Natural killer cell (primary cell): ENCODE data around the gene KLHL13. TPM values are rescaled to one million over a fixed set of nuclear protein-coding genes. Genes with fewer than 3 reads are reported as not detected.

ENCODE experiments used
- ATAC-seq, 3 donors: fragments of 150-1000 bp in 2 of 3; fragments of 200-7000 bp in 1 of 3; cut with Tn5 transposase; 1 replicate in 1 of 3; 2 replicates in 2 of 3; pipeline ENCODE4 v1.10.0; 2021; ENCODE audit warnings: mild to moderate bottlenecking in 2 of 3, moderate library complexity in 2 of 3
- DNase-seq, 2 donors: peaks; one replicate each; pipeline versions ENCODE4 v3.0.0 to v3.0.0-alpha.2; 2013 to 2021; ENCODE audit warnings: mixed read lengths in 1 of 2
- H3K27ac ChIP-seq: one replicate; pipeline ENCODE4 v1.5.1; 2013; ENCODE audit warnings: mild to moderate bottlenecking, low read length
- H3K27me3 ChIP-seq: one replicate; pipeline ENCODE4 v1.6.1; 2013; ENCODE audit warnings: low read length; ENCODE audit not compliant: control insufficient read depth, insufficient read depth
- H3K36me3 ChIP-seq: one replicate; pipeline ENCODE4 v1.6.1; 2013; ENCODE audit warnings: low read length; ENCODE audit not compliant: control insufficient read depth, insufficient read depth
- H3K4me1 ChIP-seq: one replicate; pipeline ENCODE4 v1.6.1; 2013; ENCODE audit warnings: low read length; ENCODE audit not compliant: control insufficient read depth, insufficient read depth
- H3K4me3 ChIP-seq: one replicate; pipeline ENCODE4 v1.5.1; 2013; ENCODE audit warnings: low read length
- H3K9me3 ChIP-seq: one replicate; pipeline ENCODE4 v1.6.1; 2013; ENCODE audit warnings: low read length; ENCODE audit not compliant: control insufficient read depth, insufficient read depth
- H3K27ac Mint-ChIP-seq, 2 donors: one replicate each; pipeline ENCODE4 v1.8.0; 2022; ENCODE audit warnings: mild to moderate bottlenecking in 2 of 2, mixed read lengths in 2 of 2, moderate library complexity in 1 of 2
- H3K27me3 Mint-ChIP-seq, 2 donors: one replicate each; pipeline ENCODE4 v1.8.0; 2022; ENCODE audit warnings: low read depth in 2 of 2, mixed read lengths in 2 of 2
- H3K36me3 Mint-ChIP-seq: one replicate; pipeline ENCODE4 v1.8.0; 2022; ENCODE audit warnings: mixed read lengths
- H3K4me1 Mint-ChIP-seq, 2 donors: one replicate each; pipeline ENCODE4 v1.8.0; 2022; ENCODE audit warnings: mixed read lengths in 2 of 2
- H3K4me3 Mint-ChIP-seq: one replicate; pipeline ENCODE4 v1.8.0; 2022; ENCODE audit warnings: mild to moderate bottlenecking, moderate library complexity, mixed read lengths
- H3K9me3 Mint-ChIP-seq, 2 donors: one replicate each; pipeline ENCODE4 v1.8.0; 2022; ENCODE audit warnings: mixed read lengths in 2 of 2
- WGBS: methylation state at CpG from one replicate; pipeline ENCODE4 v1.1.7; 2013; ENCODE audit warnings: missing lambda C conversion rate; ENCODE audit not compliant: insufficient coverage; 5-methylcytosine and 5-hydroxymethylcytosine counted together
- intact Hi-C: fragments of 100-400 bp; cut with micrococcal nuclease; formaldehyde crosslinking; loops from one replicate; pipeline ENCODE4 v1.14.2; 2022
- total RNA-seq, 4 donors: library from RNA; stranded (reverse); fragments of 120-200 nt in 1 of 4; gene quantifications; one replicate each; pipeline versions ENCODE4 v1.2.3 to v1.2.4, GENCODE V29; 2013 to 2022
- TF ChIP-seq, protein P1 (sequence below): fragments of 200-600 bp; IDR thresholded peaks from one replicate; pipeline ENCODE4 v1.8.0; 2022; ENCODE audit warnings: antibody characterized with exemption

KLHL13 gene
- total RNA-seq, 3 donors from 2014 or later (not counting 1 experiment from before 2014, with no cell fraction given), result 0.11 to 0.73 (median 0.16) TPM

GRCh38 chrX:118038614-118039365, 77.8 kb downstream of the KLHL13 start:
- intact Hi-C loops, result no loop called here
- WGBS, result 89% methylated on average over 2 of the region's 3 CpGs
- no peak overlapping the region for H3K4me3 ChIP-seq
- DNase-seq (no peak), ATAC-seq (no peak)
- no peaks in the 10 kb centered on the region for H3K9me3 ChIP-seq
- TF ChIP-seq, protein P1, sequence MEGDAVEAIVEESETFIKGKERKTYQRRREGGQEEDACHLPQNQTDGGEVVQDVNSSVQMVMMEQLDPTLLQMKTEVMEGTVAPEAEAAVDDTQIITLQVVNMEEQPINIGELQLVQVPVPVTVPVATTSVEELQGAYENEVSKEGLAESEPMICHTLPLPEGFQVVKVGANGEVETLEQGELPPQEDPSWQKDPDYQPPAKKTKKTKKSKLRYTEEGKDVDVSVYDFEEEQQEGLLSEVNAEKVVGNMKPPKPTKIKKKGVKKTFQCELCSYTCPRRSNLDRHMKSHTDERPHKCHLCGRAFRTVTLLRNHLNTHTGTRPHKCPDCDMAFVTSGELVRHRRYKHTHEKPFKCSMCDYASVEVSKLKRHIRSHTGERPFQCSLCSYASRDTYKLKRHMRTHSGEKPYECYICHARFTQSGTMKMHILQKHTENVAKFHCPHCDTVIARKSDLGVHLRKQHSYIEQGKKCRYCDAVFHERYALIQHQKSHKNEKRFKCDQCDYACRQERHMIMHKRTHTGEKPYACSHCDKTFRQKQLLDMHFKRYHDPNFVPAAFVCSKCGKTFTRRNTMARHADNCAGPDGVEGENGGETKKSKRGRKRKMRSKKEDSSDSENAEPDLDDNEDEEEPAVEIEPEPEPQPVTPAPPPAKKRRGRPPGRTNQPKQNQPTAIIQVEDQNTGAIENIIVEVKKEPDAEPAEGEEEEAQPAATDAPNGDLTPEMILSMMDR, result no peak
- H3K27ac ChIP-seq, result no peak overlapping the region
- no peaks in the 10 kb centered on the region for H3K27me3 ChIP-seq
- Mint-ChIP-seq H3K27ac (no peak overlapping the region), H3K36me3 (no peaks in the 10 kb centered on the region), H3K9me3 (peaks cover 3% of the 10 kb centered on the region in 2 donors), H3K4me1 (no peaks in the 10 kb centered on the region), H3K4me3 (no peak overlapping the region), H3K27me3 (no peaks in the 10 kb centered on the region)
- H3K36me3 ChIP-seq, result no peaks in the 10 kb centered on the region
- peaks cover 8% of the 10 kb centered on the region for H3K4me1 ChIP-seq

GRCh38 chrX:118026631-118027030, 90.0 kb downstream of the KLHL13 start:
- Mint-ChIP-seq H3K36me3 (no peaks in the 10 kb centered on the region), H3K27me3 (no peaks in the 10 kb centered on the region), H3K4me3 (no peak overlapping the region), H3K9me3 (peaks cover 2 to 5% of the 10 kb centered on the region in 2 donors), H3K4me1 (no peaks in the 10 kb centered on the region), H3K27ac (no peak overlapping the region)
- intact Hi-C loops, result no loop called here
- Histone ChIP-seq H3K27ac (no peak overlapping the region), H3K4me3 (no peak overlapping the region), H3K4me1 (no peaks in the 10 kb centered on the region), H3K36me3 (no peaks in the 10 kb centered on the region), H3K9me3 (no peaks in the 10 kb centered on the region), H3K27me3 (no peaks in the 10 kb centered on the region)
- ATAC-seq (no peak), DNase-seq (no peak)
- WGBS, result 80% methylated on average over 1 of the region's 1 CpG
- TF ChIP-seq, protein P1, result no peak

- TF ChIP-seq, protein P1, result no peak
- H3K27me3 Mint-ChIP-seq, result no peaks in the 10 kb centered on the region
- H3K4me3 ChIP-seq, result no peak overlapping the region
- no peak overlapping the region for H3K4me3 Mint-ChIP-seq
- H3K36me3 Mint-ChIP-seq, result no peaks in the 10 kb centered on the region
- DNase-seq (no peak), ATAC-seq (no peak)
- H3K36me3 ChIP-seq, result no peaks in the 10 kb centered on the region
- no peaks in the 10 kb centered on the region for H3K9me3 ChIP-seq
- intact Hi-C loops, result no loop called here
- H3K4me1 Mint-ChIP-seq, result no peaks in the 10 kb centered on the region
- no peak overlapping the region for H3K27ac Mint-ChIP-seq
- no peak overlapping the region for H3K27ac ChIP-seq
- peaks cover 2 to 5% of the 10 kb centered on the region in 2 donors for H3K9me3 Mint-ChIP-seq
- no CpG with 5 or more reads among the region's 4 CpGs for WGBS
- no peaks in the 10 kb centered on the region for H3K27me3 ChIP-seq
- H3K4me1 ChIP-seq, result no peaks in the 10 kb centered on the region
Observed at GRCh38 chrX:118025226-118025625, 91.4 kb downstream of the KLHL13 start.

DNA sequence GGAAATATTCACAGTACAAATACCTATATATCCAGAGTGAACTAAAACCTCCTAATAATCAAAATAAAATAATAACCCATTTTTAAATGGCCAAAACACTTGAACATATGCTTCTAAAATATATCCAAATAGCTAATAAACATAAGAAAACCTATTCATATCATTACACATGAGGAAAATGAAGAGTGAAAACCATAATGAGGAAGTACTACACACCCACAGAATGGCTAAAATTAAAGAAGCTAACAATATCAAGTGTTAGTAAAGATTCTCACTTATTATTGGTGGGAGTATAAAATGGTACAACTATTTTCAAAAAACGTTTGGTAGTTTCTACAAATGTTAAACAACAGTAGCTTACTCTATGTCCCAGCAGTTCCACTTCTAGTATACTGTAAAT, 92.1 kb downstream of the KLHL13 start:
- no peak for DNase-seq

More for the DNA sequence above, 92.1 kb downstream of the KLHL13 start:
- Histone ChIP-seq H3K27me3 (no peaks in the 10 kb centered on the region), H3K4me1 (no peaks in the 10 kb centered on the region), H3K4me3 (no peak overlapping the region), H3K9me3 (no peaks in the 10 kb centered on the region), H3K27ac (no peak overlapping the region), H3K36me3 (no peaks in the 10 kb centered on the region)
- H3K36me3 Mint-ChIP-seq, result no peaks in the 10 kb centered on the region
- no peak overlapping the region for H3K27ac Mint-ChIP-seq
- WGBS, result no CpG with 5 or more reads among the region's 1 CpG
- intact Hi-C loops, result no loop called here
- no peaks in the 10 kb centered on the region for H3K27me3 Mint-ChIP-seq
- ATAC-seq, result no peak
- peaks cover 2 to 5% of the 10 kb centered on the region in 2 donors for H3K9me3 Mint-ChIP-seq
- H3K4me3 Mint-ChIP-seq, result no peak overlapping the region
- no peaks in the 10 kb centered on the region for H3K4me1 Mint-ChIP-seq
- TF ChIP-seq, protein P1, result no peak
